GM21360 (cell line): Measurements from ENCODE around the gene SEMA4D.

ENCODE experiments used
- ATAC-seq: cut with Tn5 transposase; IDR thresholded peaks from one replicate; pipeline ENCODE4 v1.9.1; 2021; ENCODE audit warnings: mild to moderate bottlenecking, moderate library complexity; ENCODE audit not compliant: unreplicated experiment

Gene SEMA4D

GRCh38 chr9:89497978-89498851 is at the start of gene SEMA4D:
Gene SEMA4D, minus strand, starts transcription at chr9:89498113. Its CDS starts 92,657 bp downstream, at chr9:89405456.
- ATAC-seq: peak; percentile 36

DNA sequence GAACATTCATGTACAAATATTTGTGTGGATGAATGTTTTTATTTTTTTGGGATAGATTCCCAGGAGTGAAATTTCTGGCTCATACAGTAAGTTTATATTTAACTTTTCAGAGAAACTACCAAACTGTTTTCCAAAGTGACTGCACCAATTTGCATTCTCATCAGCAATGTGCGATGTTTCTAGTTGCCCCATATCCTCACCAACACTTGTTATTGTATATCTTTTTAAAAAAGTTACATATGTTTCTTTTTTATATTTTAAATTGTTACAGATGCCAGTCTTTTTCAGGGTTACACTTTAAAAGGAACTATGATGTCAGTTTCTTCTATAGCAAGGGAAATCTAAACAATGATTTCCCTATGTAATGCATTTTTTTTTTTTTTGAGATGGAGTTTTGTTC is 49.1 kb upstream of the SEMA4D start:
- no peak for ATAC-seq

- no peak for ATAC-seq
Observed at GRCh38 chr9:89544279-89544661, 46.4 kb upstream of the SEMA4D start.

DNA sequence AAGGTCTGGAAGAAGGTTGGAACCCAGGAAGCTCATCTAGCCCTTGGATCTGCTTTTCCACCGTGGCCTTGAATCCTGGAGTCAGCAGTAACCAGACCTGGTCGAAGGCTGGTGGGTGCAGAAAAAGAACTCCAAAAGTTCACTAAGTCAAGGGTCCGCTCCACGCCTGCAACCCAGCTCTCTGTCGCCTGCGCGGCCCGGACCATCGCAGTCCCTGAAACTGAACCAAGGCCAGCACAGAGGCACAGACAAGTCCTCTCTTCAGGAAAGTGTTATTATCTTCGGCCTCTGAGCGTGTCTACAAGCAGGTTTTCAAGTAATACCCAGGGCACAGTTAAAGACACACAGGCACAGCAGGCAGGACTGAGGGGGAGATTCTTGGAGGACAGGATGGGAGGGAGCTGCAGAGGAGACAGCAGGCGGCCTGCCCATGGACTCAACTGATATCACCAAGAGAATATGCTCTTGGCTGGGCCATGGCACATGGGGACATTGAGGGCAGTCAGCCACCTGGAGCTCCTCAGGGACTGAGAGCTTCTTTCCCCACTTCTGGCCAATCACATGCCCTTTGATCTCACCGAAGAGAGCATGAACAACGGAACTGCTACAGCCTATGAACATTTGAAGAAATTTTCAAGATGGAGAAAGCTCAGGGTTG is 45.8 kb upstream of the SEMA4D start:
- ATAC-seq: no peak

DNA sequence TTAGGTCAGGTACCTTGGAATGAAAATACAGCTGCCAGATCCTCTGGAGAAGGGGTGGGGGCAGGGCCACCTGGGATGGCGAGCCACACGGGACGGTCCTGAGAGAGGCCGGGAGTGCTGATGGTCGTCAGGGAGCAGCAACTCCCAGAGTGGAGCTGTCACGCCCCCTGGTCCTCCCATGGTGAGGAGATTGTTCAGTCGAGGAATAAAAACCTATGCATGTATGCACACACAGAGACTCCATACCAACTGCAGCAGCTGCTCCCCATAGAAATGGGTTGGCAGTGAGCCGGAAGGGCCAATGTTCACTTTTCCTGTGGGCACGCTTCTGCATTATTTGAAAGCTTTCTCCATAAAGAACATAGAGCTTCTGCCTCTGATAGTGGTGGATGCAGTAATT is 45.2 kb upstream of the SEMA4D start:
- no peak for ATAC-seq

GRCh38 chr9:89542401-89543021 is 44.6 kb upstream of the SEMA4D start:
- ATAC-seq: no peak

- ATAC-seq: no peak
Observed at GRCh38 chr9:89541798-89542197, 43.9 kb upstream of the SEMA4D start.

DNA sequence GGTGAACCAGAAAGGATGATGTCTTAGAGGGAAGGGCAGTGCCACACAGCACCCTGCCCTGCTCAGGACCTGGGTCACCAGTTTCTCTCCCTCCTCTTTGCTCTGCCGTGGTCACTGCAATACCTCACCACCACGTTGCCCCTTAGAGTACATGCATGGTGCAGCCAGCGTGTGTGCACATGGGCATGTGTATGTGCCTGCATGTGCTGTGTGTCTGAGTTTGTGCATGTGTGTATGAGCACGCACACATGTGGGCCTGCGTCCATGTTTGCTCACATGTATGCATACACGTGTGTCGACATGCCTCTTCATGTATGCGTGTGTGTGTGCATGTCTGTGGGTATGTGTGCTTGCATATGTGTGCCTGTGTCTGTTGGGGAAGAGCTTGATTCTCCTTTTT is 41.5 kb upstream of the SEMA4D start:
- no peak for ATAC-seq

GRCh38 chr9:89538871-89539270 is 41.0 kb upstream of the SEMA4D start:
- ATAC-seq: no peak

DNA sequence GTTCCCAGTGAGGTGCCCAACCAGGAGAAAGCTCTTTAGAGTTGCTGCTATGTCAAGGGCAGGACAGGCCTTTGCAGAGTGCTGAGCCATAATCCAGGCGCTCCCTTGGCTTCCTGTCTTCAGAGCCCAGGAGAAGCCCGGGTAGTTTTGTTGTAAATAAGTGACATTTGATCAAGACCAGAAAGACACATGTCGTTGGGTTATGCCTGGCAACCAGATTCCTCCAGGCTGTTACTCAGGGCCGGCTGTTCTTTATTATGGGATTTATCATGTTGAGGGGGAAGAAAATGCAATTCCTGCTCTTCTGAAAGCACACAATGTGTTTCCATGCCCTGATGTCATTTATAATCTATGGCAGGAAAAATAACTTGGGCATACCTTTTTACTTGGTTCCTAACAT is 39.3 kb upstream of the SEMA4D start:
- ATAC-seq: no peak

DNA sequence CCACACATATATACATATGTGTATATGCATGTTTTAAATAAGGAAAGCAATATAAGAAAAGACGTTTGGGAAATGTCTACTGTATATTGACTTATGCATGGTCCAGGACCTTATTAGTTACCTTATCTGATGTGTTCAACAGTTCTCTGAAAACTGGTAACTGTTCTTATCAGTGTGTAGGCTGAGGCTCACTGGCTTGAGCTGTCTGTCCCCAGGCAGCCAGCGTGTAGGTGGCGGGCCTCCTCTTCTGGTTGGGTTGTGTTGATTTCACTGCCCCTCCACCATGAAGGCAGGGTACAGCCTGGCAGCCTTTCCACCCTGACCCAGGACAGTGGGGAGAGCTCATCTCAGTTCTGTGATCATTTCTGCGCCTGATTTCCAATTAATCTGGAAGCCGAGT is 38.7 kb upstream of the SEMA4D start:
- no peak for ATAC-seq

DNA sequence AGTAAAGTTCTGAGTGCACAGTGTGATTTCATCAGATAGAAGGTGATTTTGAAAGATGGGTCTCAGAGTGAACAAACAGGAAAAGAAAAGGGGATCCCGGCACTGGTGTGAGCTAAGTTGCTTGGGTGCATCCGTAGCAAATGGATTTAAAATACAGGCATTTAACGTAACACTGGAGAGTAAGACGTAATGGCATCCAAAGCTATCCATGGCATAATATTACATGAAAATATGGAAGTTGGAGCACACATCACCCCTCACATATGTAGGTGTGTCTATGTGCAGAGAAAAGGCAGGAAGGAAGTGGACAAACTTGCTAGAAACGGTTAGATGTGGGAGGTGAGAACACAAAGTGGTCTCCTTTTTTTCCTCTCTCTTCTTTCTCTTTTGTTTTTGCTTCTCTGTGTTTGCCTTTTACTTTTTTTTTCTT is 38.2 kb upstream of the SEMA4D start:
- no peak for ATAC-seq

GRCh38 chr9:89535461-89535860 is 37.5 kb upstream of the SEMA4D start:
- ATAC-seq: no peak

DNA sequence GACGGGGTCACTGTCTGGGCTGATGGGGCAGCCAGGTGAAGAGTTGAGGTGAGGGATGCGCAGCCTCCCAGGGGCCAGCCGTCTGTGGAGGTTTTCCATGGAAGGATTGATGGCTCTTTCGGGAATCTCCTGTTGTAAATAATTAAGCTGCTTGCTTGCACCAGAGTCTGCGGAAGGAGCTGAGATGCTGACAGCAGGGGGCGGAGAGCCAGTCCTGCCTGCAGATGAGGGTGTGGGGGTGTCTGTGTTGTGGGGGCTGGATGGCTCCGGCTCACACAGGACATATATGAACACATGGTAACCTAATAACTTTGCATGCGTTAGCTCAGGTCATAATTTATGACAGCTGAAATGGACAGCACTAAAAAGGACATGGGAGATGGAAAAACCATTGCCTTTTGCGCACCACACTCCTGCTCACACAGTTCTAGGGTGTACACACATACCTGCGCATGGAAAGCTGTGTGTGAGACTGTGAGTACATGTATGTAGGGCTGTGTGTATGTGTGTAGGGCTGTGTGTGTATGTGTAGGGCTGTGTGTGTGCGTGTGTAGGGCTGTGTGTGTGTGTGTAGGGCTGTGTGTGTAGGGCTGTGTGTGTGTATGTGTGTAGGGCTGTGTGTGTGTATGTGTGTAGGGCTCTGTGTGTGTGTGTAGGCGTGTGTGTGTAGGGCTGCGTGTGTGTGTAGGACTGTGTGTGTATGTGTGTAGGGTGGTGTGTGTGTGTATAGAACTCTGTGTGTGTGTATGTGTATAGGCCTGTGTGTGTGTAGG is 36.8 kb upstream of the SEMA4D start:
- no peak for ATAC-seq

GRCh38 chr9:89533411-89534095 is 35.6 kb upstream of the SEMA4D start:
- no peak for ATAC-seq

DNA sequence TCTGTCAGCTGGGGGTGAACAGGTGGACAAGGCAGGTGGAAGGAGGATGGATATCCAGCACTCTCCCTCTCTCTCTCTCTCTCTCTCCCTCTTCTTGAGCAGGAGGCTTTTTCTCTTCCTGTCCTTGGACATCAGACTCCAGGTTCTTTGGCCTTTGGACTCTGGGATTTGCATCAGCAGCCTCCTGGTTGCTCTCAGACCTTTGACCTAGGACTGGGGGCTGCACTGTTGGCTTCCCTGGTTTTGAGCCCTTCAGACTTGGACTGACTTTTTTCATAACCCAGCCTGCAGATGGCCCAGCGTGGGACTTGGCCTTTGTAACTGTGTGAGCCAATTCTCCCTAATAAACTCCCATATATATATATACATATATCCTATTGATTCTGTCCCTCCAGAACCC is 35.0 kb upstream of the SEMA4D start:
- ATAC-seq: no peak

- no peak for ATAC-seq
Observed at GRCh38 chr9:89532478-89532877, 34.6 kb upstream of the SEMA4D start.

DNA sequence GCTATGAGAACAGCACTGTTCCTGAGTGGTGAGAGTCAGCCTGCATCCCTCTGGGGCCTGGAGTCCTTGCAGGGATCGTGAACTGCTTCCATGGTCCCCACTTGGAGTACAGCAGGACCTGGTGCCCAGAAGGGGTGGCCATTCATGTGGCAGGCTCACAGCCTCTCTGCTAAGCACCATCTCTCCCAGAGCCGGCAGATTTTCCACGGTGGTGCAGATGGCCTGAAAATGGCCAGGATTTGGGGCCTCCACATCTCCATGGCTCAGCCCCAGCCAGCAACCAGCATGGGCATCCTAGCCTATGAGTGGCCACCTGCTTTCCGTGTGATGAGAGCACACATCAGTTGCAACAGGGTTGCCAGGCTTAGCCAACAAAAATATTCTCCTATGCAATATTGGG is 33.9 kb upstream of the SEMA4D start:
- no peak for ATAC-seq

DNA sequence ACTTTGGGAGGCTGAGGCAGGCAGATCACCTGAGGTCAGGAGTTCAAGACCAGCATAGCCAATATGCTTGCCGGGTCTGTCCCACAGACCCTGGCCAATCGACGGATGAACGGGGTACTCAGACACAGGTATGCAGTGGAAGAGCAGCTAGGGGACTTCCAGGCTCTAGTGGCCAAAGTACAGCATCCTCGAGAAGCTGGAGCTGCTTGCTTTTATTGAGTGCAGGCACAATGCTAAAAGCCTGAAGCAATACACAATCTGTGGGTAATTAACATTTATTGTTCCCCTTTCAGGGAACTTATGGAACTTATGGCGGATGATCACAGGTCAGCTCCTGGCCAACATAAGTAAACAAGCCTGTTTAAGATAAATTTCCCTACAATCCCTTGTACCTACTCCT is 32.8 kb upstream of the SEMA4D start:
- ATAC-seq: no peak

DNA sequence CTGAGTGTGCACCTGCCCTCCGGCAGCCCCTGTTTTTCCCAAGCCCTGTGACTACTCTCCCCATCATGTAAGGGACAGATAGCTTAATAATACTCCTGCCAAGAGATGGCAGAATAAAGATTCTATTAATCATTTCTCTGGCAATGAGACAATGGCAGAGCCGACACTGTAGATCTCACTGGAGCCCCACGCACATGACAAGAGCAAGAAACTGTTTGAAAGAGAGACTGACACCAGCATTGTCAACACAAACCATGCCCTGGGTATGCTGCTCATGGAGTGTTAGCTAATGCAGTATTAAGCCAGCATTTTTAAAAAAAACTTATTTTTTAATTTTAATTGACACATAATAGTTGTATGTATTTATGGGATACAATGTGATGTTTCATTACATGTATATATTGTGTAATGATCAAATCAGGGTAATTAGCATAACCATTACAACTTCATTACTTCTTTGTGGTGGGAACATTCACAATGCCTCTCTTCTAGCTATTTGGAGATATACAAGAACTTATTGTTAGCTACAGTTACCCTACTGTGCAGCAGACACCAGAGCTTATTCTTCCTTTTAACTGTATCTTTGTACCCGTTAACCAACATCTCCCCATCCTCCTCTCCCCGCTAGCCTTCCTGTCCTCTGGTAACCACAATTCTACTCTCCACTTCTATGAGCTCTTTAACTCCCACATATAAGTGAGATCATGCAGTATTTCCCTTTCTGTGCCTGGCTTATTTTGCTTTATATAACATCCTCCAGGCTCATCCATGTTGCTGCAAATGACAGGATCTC is 31.5 kb upstream of the SEMA4D start:
- no peak for ATAC-seq
